Liver (tissue), 3 donors: ENCODE measurements around the gene SMIM1.

Experiments used
- EGR1 ChIP-seq, 2 donors: IDR thresholded peaks; 2 replicates each; pipeline ENCODE4 v1.6.1; 2016 to 2018; ENCODE audit warnings: antibody characterized with exemption in 2 of 2, low read depth in 2 of 2
- TF ChIP-seq, protein P1 (sequence below): fragments of 150-350 bp; IDR thresholded peaks from 2 replicates; pipeline ENCODE4 v1.5.1; 2017; ENCODE audit warnings: improper control_type of control experiment, low read depth, low read length; ENCODE audit not compliant: missing input control
- donor health status: healthy.
- donor health status: healthy.

DNA sequence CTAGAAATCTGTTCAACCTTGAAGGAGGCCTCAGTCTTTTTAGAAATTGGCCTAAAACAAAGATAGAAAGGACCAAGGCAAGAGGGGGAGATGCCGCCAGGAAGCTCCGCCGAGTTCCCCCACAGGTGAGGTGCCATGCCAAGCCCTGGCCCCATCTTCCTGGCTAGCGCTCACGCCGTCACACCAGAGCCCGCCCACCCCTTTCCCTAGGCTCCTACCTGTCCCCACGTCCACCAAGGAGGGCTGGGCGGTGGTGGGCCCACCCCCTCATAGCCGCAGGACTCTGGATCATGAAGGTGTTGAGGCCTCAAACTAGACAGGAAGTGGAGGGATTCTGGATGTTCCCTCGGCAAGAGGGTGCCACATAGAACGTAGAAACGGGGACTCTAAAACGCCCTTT is 35.8 kb upstream of the SMIM1 start:
- TF ChIP-seq, protein P1, sequence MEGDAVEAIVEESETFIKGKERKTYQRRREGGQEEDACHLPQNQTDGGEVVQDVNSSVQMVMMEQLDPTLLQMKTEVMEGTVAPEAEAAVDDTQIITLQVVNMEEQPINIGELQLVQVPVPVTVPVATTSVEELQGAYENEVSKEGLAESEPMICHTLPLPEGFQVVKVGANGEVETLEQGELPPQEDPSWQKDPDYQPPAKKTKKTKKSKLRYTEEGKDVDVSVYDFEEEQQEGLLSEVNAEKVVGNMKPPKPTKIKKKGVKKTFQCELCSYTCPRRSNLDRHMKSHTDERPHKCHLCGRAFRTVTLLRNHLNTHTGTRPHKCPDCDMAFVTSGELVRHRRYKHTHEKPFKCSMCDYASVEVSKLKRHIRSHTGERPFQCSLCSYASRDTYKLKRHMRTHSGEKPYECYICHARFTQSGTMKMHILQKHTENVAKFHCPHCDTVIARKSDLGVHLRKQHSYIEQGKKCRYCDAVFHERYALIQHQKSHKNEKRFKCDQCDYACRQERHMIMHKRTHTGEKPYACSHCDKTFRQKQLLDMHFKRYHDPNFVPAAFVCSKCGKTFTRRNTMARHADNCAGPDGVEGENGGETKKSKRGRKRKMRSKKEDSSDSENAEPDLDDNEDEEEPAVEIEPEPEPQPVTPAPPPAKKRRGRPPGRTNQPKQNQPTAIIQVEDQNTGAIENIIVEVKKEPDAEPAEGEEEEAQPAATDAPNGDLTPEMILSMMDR, result no peak
- TF ChIP-seq EGR1 (IDR thresholded peaks at IDR 0.05; ENCODE audit: low read depth in 2 of 2), result no peak
